HG03139 (cell line): ENCODE data around the gene APOE.

ENCODE experiments used
- ATAC-seq: cut with Tn5 transposase; IDR thresholded peaks from one replicate; pipeline ENCODE4 v1.9.1; 2021; ENCODE audit not compliant: unreplicated experiment

The APOE gene

GRCh38 chr19:44951179-44952159 lies 45.9 kb downstream of the APOE start:
- ATAC-seq = no peak

DNA sequence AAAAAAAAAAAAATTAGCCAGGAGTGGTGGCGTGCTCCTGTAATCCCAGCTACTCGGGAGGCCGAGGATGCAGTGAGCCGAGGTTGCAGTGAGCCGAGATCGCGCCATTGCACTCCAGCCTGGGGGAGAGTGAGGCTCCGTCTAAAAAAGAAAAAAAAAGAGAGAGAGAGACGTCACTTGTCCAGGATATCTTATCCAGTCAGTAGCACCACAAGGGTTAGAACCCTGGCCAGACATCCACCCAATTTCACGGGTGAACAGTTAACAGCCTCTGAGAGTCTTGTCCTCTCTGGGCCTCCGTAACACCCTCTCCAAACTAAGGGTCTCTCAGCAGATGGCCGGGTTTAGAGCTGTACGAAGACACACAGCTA lies 48.7 kb downstream of the APOE start:
- no peak for ATAC-seq

DNA sequence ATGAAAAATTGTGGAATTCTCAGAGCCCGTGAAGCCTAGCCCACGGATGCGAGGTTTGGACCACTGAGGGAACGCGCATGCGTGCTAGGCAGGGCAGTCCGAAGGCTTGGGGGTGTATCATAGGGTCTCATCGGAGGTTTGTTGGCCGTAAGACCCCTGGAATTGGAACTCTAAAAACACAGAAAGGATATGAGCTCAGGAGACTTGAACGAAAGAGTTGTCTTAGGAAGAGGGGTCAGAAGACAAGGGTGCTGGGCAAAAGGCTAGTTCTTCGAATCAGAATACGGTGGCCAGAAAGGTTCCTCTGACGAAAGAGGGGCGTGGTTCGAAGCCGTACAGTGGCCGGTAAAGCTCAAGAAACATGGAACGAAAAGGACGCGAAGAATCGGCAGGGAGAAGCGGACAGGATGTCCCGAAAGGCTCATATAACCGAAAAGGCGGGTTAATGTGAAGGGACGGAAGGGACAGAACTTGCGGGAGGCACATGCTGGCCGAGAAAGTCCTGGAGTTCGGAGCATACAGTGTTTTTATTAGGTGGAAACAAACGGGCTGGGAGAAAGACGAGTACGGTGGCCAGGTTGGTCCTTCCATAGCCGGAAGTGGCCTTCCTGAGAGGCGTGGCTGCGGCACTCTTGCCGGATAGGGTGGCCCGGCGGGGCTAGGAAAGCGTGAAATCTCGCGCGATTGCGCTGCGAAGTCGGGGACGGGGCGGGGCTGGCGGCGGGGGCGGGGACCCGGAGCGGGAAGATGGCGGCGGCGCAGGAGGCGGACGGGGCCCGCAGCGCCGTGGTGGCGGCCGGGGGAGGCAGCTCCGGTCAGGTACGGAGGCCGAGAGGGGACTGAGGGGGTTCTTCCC lies 49.3 kb downstream of the APOE start, which contains the start of gene CLPTM1:
Gene CLPTM1 (plus strand): TSS at position 732 of the 856 bp plus-strand sequence. CDS start 16 bp downstream, at position 748.
- ATAC-seq = peak; percentile 77

DNA sequence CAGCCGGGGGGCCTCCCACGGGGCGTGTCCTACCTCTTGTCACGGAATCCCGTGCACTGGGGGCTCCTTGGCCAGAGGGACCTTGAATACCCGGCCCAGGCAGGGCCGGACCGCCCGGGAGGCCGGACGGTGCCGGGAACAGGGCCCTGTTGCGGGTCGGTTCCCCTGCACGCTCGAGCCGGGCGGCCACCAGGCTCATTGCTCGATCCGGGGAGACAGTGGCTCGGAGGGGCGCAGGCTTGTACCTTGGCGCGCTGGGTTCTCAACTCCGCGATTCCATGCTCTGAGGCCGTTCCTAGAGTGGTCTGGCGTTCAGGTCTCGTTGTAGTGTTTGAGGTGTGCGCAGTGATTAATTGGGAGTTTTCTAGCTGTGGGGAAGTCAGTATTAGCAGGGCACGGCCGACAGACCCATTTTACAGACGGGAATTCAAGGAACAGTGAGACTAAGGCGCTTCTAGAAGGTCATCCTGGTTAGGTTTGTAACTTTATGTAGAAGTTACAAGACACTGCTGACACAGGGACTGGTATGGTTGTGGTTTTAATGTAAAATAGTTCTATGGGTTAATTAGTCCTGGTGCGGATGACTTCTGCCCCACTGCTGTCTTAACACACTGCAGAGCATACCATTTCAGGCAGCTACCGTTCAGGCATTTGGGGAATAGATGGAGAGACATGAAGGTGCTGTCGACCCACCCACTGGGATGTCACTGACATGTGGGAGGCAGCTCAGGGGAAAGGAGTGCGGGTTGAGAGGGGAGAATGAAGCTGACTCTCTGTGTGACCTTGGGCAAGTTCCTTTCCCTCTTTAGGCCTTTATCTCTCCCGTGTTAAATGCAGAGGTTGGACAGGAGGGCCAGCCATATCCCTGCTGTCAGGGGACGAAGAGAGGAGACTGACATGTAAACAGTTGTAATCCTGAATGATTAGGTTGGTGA lies 50.2 kb downstream of the APOE start:
- ATAC-seq = peak; percentile 19

GRCh38 chr19:44957526-44957925 lies 51.9 kb downstream of the APOE start:
- no peak for ATAC-seq

GRCh38 chr19:44958090-44958489 lies 52.5 kb downstream of the APOE start:
- ATAC-seq = no peak
